SK-N-MC (cell line): ENCODE data around the gene RWDD1.

Experiments used
- EZH2 ChIP-seq: fragments of 200-600 bp; sonication (generic); IDR thresholded peaks from one replicate; pipeline ENCODE4 v1.6.1; 2017; ENCODE audit warnings: antibody characterized with exemption
- FOXP2 ChIP-seq: optimal IDR thresholded peaks from 2 replicates; pipeline ENCODE3; 2011; ENCODE audit warnings: mild to moderate bottlenecking, moderate library complexity; ENCODE audit not compliant: insufficient read depth; ENCODE audit errors: extremely low read length, control extremely low read depth
- POLR2AphosphoS5 ChIP-seq: IDR thresholded peaks from 2 replicates; pipeline ENCODE4 v1.6.1; 2012; ENCODE audit warnings: mild to moderate bottlenecking, low read depth, low read length, borderline replicate concordance

DNA sequence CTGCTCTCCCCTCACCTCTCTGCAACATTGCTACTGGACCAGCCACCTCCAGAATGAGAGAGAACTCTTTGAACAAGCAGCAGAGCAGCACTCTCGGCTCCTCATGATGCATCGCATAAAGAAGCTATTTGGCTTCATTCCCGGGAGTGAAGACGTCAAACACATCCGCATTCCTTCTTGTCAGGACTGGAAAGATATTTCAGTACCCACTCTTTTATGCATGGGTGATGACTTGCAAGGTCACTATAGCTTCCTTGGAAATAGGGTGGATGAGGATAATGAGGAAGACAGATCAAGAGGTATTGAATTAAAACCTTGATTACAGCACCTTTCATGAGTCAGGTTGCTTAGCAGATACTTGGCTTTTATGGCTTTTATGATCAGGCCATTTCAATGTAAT lies 13.4 kb upstream of the RWDD1 start:
- TF ChIP-seq EZH2 = no peak
- no peak for TF ChIP-seq POLR2AphosphoS5
- no peak for TF ChIP-seq FOXP2
